ENCODE data around the gene TSPEAR. TPM values are rescaled to one million over a fixed set of nuclear protein-coding genes. Genes with fewer than 3 reads are reported as not detected.

Gene TSPEAR
- total RNA-seq, 2 donors from 2014 or later = 1.5 to 6.0 TPM

- no peak overlapping the region for H3K4me3 Mint-ChIP-seq
Observed at GRCh38 chr21:44734841-44735240, 23.5 kb upstream of the TSPEAR start.

GRCh38 chr21:44734026-44734745 is 22.8 kb upstream of the TSPEAR start:
- Mint-ChIP-seq H3K4me3 (no peak overlapping the region), H3K27me3 (ENCODE audit: insufficient read depth) (peaks cover 10% of the 10 kb centered on the region), H3K9me3 (no peaks in the 10 kb centered on the region), H3K4me1 (peaks cover 15% of the 10 kb centered on the region), H3K36me3 (ENCODE audit: low read depth) (no peaks in the 10 kb centered on the region), H3K27ac (no peak overlapping the region)
- TF ChIP-seq, protein P1, sequence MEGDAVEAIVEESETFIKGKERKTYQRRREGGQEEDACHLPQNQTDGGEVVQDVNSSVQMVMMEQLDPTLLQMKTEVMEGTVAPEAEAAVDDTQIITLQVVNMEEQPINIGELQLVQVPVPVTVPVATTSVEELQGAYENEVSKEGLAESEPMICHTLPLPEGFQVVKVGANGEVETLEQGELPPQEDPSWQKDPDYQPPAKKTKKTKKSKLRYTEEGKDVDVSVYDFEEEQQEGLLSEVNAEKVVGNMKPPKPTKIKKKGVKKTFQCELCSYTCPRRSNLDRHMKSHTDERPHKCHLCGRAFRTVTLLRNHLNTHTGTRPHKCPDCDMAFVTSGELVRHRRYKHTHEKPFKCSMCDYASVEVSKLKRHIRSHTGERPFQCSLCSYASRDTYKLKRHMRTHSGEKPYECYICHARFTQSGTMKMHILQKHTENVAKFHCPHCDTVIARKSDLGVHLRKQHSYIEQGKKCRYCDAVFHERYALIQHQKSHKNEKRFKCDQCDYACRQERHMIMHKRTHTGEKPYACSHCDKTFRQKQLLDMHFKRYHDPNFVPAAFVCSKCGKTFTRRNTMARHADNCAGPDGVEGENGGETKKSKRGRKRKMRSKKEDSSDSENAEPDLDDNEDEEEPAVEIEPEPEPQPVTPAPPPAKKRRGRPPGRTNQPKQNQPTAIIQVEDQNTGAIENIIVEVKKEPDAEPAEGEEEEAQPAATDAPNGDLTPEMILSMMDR (conservative IDR thresholded peaks at IDR 0.05) = no peak
- WGBS, 2 experiments (ENCODE audit: insufficient coverage in 1 of 2, insufficient read length in 1 of 2) = 92 to 96% methylated on average over 15 to 21 of the region's 21 CpGs
- peaks cover 10% of the 10 kb centered on the region for H3K9me3 ChIP-seq (ENCODE audit: control insufficient read depth, low read length)
- no peak for DNase-seq
- H3K27me3 ChIP-seq (ENCODE audit: control insufficient read depth, insufficient read depth, low read length, poor library complexity, severe bottlenecking) = no peaks in the 10 kb centered on the region
- no peak overlapping the region for H3K4me3 ChIP-seq (ENCODE audit: low read length)
- H3K4me1 ChIP-seq (ENCODE audit: control insufficient read depth, insufficient read depth, low read length) = no peaks in the 10 kb centered on the region
- H3K36me3 ChIP-seq (ENCODE audit: control insufficient read depth, insufficient read depth, low read length) = no peaks in the 10 kb centered on the region
- H3K9ac ChIP-seq (ENCODE audit: extremely low read depth, low read length, poor library complexity, severe bottlenecking) = no peak overlapping the region
- H3K27ac ChIP-seq (ENCODE audit: low read depth, low read length) = no peak overlapping the region

More at GRCh38 chr21:44734841-44735240, 23.5 kb upstream of the TSPEAR start:
- Mint-ChIP-seq H3K27me3 (ENCODE audit: insufficient read depth) (peaks cover 10% of the 10 kb centered on the region), H3K4me1 (peaks cover 15% of the 10 kb centered on the region), H3K9me3 (no peaks in the 10 kb centered on the region), H3K36me3 (ENCODE audit: low read depth) (no peaks in the 10 kb centered on the region), H3K27ac (no peak overlapping the region)
- Histone ChIP-seq H3K27me3 (ENCODE audit: control insufficient read depth, insufficient read depth, low read length, poor library complexity, severe bottlenecking) (no peaks in the 10 kb centered on the region), H3K36me3 (ENCODE audit: control insufficient read depth, insufficient read depth, low read length) (no peaks in the 10 kb centered on the region), H3K4me3 (ENCODE audit: low read length) (no peak overlapping the region), H3K4me1 (ENCODE audit: control insufficient read depth, insufficient read depth, low read length) (no peaks in the 10 kb centered on the region), H3K9ac (ENCODE audit: extremely low read depth, low read length, poor library complexity, severe bottlenecking) (no peak overlapping the region), H3K27ac (ENCODE audit: low read depth, low read length) (no peak overlapping the region), H3K9me3 (ENCODE audit: control insufficient read depth, low read length) (peaks cover 10% of the 10 kb centered on the region)
- WGBS, 2 experiments (ENCODE audit: insufficient coverage in 1 of 2, insufficient read length in 1 of 2) = 95 to 100% methylated on average over 6 to 17 of the region's 17 CpGs
- TF ChIP-seq, protein P1 (conservative IDR thresholded peaks at IDR 0.05) = no peak
- no peak for DNase-seq

DNA sequence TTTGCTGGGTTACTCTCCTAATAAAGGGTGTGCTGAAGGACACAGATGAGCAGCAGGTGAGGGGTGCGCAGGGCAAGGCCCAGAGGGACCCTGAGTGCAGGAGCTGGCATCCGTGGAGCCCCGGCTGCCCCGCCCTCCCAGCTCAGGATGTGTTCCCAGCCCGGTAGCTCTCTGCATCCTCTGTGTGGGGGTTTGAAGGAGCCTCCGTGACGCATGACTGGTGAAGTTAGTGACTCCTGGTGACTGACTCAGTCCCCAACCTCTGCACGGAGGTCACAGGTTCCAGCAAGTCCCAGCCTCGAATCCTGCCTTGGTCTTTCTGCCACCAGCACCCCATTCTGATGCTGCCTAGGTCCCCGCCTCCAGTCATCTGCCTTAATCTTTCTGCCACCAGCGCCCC is 21.6 kb upstream of the TSPEAR start:
- Mint-ChIP-seq H3K4me3 (no peak overlapping the region), H3K36me3 (ENCODE audit: low read depth) (no peaks in the 10 kb centered on the region), H3K27me3 (ENCODE audit: insufficient read depth) (peaks cover 10% of the 10 kb centered on the region), H3K9me3 (no peaks in the 10 kb centered on the region), H3K4me1 (peaks cover 15% of the 10 kb centered on the region), H3K27ac (no peak overlapping the region)
- TF ChIP-seq, protein P1 (conservative IDR thresholded peaks at IDR 0.05) = no peak
- Histone ChIP-seq H3K4me3 (ENCODE audit: low read length) (no peak overlapping the region), H3K9ac (ENCODE audit: extremely low read depth, low read length, poor library complexity, severe bottlenecking) (no peak overlapping the region), H3K9me3 (ENCODE audit: control insufficient read depth, low read length) (no peaks in the 10 kb centered on the region), H3K27me3 (ENCODE audit: control insufficient read depth, insufficient read depth, low read length, poor library complexity, severe bottlenecking) (no peaks in the 10 kb centered on the region), H3K36me3 (ENCODE audit: control insufficient read depth, insufficient read depth, low read length) (no peaks in the 10 kb centered on the region), H3K4me1 (ENCODE audit: control insufficient read depth, insufficient read depth, low read length) (no peaks in the 10 kb centered on the region), H3K27ac (ENCODE audit: low read depth, low read length) (no peak overlapping the region)
- DNase-seq = no peak
- 88 to 95% methylated on average over 6 to 11 of the region's 11 CpGs for WGBS, 2 experiments (ENCODE audit: insufficient coverage in 1 of 2, insufficient read length in 1 of 2)

All from endodermal cell (in vitro differentiated cells).